Hepatocyte (in vitro differentiated cells): Measurements from ENCODE around the gene TSPAN9.

Experiments
- EZH2 ChIP-seq: fragments of 200-600 bp; sonication (generic); IDR thresholded peaks from 2 replicates; pipeline ENCODE4 v1.6.1; 2016; ENCODE audit warnings: antibody characterized with exemption, mild to moderate bottlenecking, borderline replicate concordance
- EZH2phosphoT487 ChIP-seq: fragments of 200-600 bp; sonication (generic); IDR thresholded peaks from one replicate; pipeline ENCODE4 v1.6.1; 2018; ENCODE audit warnings: antibody characterized with exemption, mild to moderate bottlenecking, low read depth, moderate library complexity; ENCODE audit not compliant: unreplicated experiment, severe bottlenecking
- TF ChIP-seq, protein P1 (sequence below): fragments of 200-600 bp; sonication (generic); IDR thresholded peaks from 2 replicates; pipeline ENCODE4 v1.5.1; 2016; ENCODE audit warnings: antibody characterized with exemption, mild to moderate bottlenecking; ENCODE audit not compliant: poor library complexity

DNA sequence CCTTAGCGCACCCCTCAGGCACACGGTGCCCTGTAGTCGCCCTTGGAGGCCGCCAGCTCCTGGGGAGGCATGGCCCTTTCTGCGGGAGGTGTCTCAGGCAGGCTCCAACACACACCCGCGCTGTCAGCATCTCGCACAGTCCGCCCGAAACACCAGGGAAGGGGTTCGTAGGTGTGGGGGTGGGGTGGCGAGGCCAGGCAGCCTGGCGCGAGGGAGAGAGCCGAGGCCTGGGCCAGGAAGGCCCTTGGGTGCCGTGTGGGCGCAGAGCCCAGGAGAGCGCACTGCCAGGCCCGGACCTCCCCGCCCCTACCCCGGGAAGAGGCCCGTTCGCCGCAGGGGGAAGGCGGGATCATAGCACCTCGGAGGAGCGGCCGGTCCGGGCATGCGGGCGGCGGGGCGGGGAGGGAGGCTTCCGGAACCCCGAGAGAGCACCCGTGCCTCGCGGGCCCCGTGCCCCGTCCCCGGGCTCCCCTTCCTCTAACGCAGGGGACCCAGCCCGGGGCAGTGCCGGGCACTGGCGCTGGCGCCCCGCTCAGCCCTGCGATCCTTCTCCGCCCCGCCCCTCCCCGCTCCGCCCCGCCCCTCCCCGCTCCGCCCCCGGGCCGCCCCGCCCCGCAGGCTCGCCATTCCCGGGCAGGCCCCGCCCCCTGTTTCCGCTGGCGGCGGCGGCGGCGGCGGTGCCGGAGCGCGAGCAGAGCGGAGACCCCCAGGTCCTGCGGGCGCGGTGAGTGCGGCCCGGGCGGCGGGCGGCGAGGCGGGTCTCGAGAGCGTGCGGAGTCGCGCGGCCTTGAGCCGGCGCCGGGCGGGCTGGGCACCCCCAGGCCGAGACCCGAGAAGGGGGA lies at the start of gene TSPAN9:
- TF ChIP-seq, protein P1, sequence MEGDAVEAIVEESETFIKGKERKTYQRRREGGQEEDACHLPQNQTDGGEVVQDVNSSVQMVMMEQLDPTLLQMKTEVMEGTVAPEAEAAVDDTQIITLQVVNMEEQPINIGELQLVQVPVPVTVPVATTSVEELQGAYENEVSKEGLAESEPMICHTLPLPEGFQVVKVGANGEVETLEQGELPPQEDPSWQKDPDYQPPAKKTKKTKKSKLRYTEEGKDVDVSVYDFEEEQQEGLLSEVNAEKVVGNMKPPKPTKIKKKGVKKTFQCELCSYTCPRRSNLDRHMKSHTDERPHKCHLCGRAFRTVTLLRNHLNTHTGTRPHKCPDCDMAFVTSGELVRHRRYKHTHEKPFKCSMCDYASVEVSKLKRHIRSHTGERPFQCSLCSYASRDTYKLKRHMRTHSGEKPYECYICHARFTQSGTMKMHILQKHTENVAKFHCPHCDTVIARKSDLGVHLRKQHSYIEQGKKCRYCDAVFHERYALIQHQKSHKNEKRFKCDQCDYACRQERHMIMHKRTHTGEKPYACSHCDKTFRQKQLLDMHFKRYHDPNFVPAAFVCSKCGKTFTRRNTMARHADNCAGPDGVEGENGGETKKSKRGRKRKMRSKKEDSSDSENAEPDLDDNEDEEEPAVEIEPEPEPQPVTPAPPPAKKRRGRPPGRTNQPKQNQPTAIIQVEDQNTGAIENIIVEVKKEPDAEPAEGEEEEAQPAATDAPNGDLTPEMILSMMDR = no peak
- no peak for TF ChIP-seq EZH2
- no peak for TF ChIP-seq EZH2phosphoT487
